Cardiac muscle cell (in vitro differentiated cells and primary cell): ENCODE data around the gene TMCO2. TPM values are rescaled to one million over a fixed set of nuclear protein-coding genes. Genes with fewer than 3 reads are reported as not detected.

ENCODE experiments used
- DNase-seq, 2 donors: peaks; one replicate each; pipeline versions ENCODE4 v3.0.0 to v3.0.0-alpha.2; 2010 to 2017; ENCODE audit warnings: low read depth in 1 of 2, low spot score in 1 of 2
- H3K27ac ChIP-seq: fragments of 200-600 bp; sonication (generic); 2 replicates; pipeline ENCODE4 v1.5.1; 2016
- H3K27me3 ChIP-seq: fragments of 200-600 bp; sonication (generic); 2 replicates; pipeline ENCODE4 v1.6.0; 2016; ENCODE audit warnings: control low read depth
- H3K36me3 ChIP-seq: fragments of 200-600 bp; sonication (generic); 2 replicates; pipeline ENCODE4 v1.5.1; 2016; ENCODE audit warnings: control low read depth
- H3K4me1 ChIP-seq: fragments of 200-600 bp; sonication (generic); 2 replicates; pipeline ENCODE4 v1.8.1; 2017; ENCODE audit warnings: low read depth, mild to moderate bottlenecking, mixed run types
- H3K4me3 ChIP-seq: fragments of 200-600 bp; sonication (generic); 2 replicates; pipeline ENCODE4 v1.5.1; 2016; ENCODE audit warnings: mild to moderate bottlenecking
- H3K9me3 ChIP-seq: fragments of 200-600 bp; sonication (generic); 2 replicates; pipeline ENCODE4 v1.5.1; 2017; ENCODE audit warnings: low read depth, mild to moderate bottlenecking, control low read depth
- polyA plus RNA-seq: library from polyadenylated mRNA; unstranded; fragments of >200 nt; fragmentation: Nextera tagmentation; extraction: Ambion mirVana; gene quantifications from 2 replicates; pipeline ENCODE4 v1.2.1, GENCODE V29; 2016
- total RNA-seq: library from RNA; depleted of rRNA; stranded (reverse); fragments of >200 nt; gene quantifications from 2 replicates; pipeline ENCODE4 v1.2.3, GENCODE V29; 2016
- TF ChIP-seq, protein P1 (sequence below): IDR thresholded peaks from 2 replicates; pipeline ENCODE4 v1.5.1; 2012; ENCODE audit warnings: low read depth, mild to moderate bottlenecking, low read length

Gene TMCO2
- total and polyA plus RNA-seq, 2 experiments from 2014 or later, result not detected

DNA sequence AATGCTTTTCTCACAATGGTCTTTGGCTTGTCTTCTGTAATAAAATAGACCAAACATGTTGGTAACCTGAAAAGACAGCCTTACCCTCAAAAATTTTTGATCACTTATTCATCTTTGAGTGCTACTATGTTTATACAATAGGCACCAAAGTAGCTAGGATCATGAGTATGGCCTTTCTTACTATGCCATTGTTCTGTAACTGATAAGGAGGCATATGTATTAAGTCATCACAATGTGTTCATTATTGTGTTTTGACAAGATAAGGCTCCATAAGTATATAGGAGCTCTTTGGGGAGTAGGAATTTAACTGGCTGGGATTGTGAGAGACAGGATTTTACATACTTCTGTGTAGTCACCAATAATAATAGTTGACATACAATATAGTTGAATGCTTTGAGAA, 675 bp downstream of the TMCO2 start:
- DNase-seq, result peak in 1 of 2 donors; percentile 38
- H3K4me3 ChIP-seq, result no peak overlapping the region
- H3K36me3 ChIP-seq, result no peaks in the 10 kb centered on the region
- no peaks in the 10 kb centered on the region for H3K4me1 ChIP-seq
- H3K27me3 ChIP-seq, result no peaks in the 10 kb centered on the region
- no peaks in the 10 kb centered on the region for H3K9me3 ChIP-seq
- TF ChIP-seq, protein P1, sequence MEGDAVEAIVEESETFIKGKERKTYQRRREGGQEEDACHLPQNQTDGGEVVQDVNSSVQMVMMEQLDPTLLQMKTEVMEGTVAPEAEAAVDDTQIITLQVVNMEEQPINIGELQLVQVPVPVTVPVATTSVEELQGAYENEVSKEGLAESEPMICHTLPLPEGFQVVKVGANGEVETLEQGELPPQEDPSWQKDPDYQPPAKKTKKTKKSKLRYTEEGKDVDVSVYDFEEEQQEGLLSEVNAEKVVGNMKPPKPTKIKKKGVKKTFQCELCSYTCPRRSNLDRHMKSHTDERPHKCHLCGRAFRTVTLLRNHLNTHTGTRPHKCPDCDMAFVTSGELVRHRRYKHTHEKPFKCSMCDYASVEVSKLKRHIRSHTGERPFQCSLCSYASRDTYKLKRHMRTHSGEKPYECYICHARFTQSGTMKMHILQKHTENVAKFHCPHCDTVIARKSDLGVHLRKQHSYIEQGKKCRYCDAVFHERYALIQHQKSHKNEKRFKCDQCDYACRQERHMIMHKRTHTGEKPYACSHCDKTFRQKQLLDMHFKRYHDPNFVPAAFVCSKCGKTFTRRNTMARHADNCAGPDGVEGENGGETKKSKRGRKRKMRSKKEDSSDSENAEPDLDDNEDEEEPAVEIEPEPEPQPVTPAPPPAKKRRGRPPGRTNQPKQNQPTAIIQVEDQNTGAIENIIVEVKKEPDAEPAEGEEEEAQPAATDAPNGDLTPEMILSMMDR, result no peak
- no peak overlapping the region for H3K27ac ChIP-seq

DNA sequence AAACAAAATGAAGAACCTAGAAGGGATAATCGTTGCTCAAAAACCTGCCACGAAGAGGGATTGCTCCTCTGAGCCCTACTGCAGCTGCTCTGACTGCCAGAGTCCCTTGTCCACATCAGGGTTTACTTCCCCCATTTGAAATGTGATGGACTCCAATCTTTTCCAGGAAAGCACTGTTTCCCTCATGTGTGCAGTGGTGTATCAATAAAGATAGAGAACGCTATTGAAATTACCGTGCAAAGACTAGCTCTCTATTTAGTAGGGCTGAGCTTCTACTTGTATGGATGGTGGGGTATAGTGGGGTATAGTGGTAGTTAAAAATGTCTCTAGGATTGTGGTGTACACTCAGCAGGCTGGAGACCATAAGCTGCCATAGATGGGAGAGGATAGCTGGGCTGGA, 3.7 kb downstream of the TMCO2 start:
- Histone ChIP-seq H3K27me3 (no peaks in the 10 kb centered on the region), H3K4me1 (peaks cover 1% of the 10 kb centered on the region), H3K4me3 (no peak overlapping the region), H3K27ac (no peak overlapping the region), H3K36me3 (no peaks in the 10 kb centered on the region), H3K9me3 (no peaks in the 10 kb centered on the region)
- no peak for DNase-seq
- TF ChIP-seq, protein P1, result no peak

DNA sequence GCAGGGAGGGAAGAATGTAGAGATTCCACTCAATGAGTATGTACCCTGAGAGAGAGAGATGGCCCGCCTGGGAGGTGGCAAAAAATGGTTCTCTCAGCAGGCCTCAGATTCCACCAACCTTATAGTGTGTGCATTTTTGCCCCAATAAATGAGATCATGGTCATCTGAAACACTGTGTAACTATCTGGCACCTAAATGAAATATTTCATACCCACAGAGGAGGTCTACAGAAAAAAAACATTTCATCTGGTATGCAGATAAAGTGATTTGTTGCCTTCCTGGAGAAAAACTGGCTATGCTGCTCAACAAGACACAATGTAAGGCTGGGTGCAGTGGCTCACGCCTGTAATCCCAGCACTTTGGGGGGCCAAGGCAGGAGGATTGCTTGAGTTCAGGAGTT, 4.9 kb downstream of the TMCO2 start:
- Histone ChIP-seq H3K27ac (no peak overlapping the region), H3K4me3 (no peak overlapping the region), H3K27me3 (no peaks in the 10 kb centered on the region), H3K36me3 (no peaks in the 10 kb centered on the region), H3K4me1 (peaks cover 5% of the 10 kb centered on the region), H3K9me3 (no peaks in the 10 kb centered on the region)
- peak in 1 of 2 donors; percentile 8 for DNase-seq
- TF ChIP-seq, protein P1, result no peak

GRCh38 chr1:40255231-40255630, 7.5 kb downstream of the TMCO2 start:
- DNase-seq, result no peak
- Histone ChIP-seq H3K4me3 (no peak overlapping the region), H3K27ac (no peak overlapping the region), H3K27me3 (no peaks in the 10 kb centered on the region), H3K4me1 (peaks cover 5% of the 10 kb centered on the region), H3K9me3 (no peaks in the 10 kb centered on the region), H3K36me3 (no peaks in the 10 kb centered on the region)
- TF ChIP-seq, protein P1, result no peak

GRCh38 chr1:40256401-40257084, 8.8 kb downstream of the TMCO2 start:
- peaks cover 12% of the 10 kb centered on the region for H3K36me3 ChIP-seq
- H3K4me1 ChIP-seq, result peaks cover 5% of the 10 kb centered on the region
- no peaks in the 10 kb centered on the region for H3K27me3 ChIP-seq
- DNase-seq, result no peak
- no peaks in the 10 kb centered on the region for H3K9me3 ChIP-seq
- H3K4me3 ChIP-seq, result peak overlapping the region; percentile 62
- TF ChIP-seq, protein P1, result no peak
- peak overlapping the region; percentile 99 for H3K27ac ChIP-seq
